Embryonic facial prominence (tissue), 1 donor: ENCODE results near the gene FANCC.
"Not testable (repeated sequence)": the region's sequence is repeated elsewhere in the genome, so short reads cannot be mapped to it uniquely, and the experiment has no call there.

Experiments
- DNase-seq: peaks from one replicate; pipeline ENCODE4 v3.0.0-alpha.2; 2016; ENCODE audit errors: extremely low spot score

Gene FANCC

DNA sequence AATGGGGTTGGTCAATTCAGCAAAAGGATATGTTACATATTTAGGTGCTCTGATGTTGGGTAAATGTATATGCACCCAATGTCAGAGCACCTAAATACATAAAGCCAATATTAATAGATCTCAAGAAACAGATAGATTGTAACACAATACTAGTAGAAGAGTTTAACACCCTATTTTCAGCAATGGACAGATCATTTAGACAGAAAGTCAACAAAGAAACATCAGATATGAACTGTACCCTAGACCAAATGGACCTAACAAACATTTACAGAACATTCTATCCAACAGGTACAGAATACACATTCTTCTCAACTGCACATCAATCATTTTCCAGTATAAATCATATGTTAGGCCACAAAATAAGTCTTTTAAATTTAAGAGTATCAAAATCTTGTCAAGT is 35.2 kb downstream of the FANCC start:
- DNase-seq = no peak

- no peak for DNase-seq
Observed at GRCh38 chr9:95280745-95281144, 36.8 kb downstream of the FANCC start.

GRCh38 chr9:95277509-95277908 is 40.0 kb downstream of the FANCC start:
- DNase-seq = no peak

- no peak for DNase-seq
Observed at GRCh38 chr9:95276395-95276954, 41.0 kb downstream of the FANCC start.

DNA sequence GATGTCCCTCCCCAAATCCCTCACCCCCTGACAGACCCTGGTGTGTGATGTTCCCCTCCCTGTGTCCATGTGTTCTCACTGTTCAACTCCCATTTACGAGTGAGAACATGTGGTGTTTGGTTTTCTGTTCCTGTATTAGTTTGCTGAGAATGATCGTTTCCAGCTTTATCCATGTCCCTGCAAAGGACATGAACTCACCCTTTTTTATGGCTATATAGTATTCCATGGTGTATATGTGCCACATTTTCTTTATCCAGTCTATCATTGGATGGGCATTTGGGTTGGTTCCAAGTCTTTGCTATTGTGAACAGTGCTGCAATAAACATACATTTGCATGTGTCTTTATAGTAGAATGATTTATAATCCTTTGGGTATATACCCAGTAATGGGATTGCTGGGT is 43.3 kb downstream of the FANCC start:
- DNase-seq = not testable (repeated sequence)

DNA sequence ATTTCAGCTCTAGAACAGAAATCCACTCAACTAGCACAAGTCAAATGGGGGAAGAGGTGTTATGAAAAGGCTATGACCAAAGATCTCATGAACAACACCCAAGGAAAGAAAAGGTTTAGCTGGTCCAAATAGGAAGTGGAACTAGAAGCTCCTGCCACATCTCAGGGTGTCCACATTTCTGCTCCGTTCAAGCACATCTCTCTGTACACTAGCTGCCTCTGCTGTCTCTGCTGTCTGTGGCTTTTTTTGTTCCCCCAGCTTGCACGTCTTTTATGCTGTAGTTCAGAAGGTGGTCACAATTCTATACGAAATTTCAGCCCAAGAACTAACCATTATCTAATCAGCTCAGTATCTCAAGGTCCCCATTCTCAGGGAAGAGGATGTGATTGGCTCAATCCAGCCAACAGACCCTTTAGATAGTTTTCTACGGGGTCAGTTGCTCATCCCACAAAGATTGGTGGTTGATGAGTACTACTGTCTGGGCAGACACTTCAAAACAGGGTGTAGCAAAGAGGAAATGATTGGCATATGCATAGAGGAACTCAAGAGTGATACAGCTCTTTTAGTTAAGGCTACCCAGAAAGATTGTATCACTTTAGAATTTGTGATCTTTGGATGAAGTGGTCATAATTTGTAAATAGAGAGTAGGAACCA is 44.0 kb downstream of the FANCC start:
- DNase-seq = no peak

DNA sequence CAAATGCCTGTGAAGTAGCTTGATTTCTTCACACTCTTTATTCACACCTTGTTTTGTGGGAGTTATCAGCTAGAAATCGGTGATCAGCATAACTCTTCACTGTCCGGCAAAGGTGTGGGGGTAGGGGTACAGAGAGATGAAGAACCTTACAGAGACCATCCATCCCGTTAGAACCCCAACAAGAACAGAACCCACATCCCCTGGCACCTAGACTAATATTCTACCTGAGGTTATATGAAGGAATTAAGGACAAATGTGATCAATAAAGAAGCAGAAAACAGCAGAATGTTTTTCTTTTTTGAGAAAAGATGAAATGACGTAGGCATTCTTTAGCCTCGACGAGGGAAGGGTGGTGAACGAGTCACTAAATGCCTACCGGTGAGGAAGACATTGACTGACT is 44.7 kb downstream of the FANCC start:
- DNase-seq = no peak

DNA sequence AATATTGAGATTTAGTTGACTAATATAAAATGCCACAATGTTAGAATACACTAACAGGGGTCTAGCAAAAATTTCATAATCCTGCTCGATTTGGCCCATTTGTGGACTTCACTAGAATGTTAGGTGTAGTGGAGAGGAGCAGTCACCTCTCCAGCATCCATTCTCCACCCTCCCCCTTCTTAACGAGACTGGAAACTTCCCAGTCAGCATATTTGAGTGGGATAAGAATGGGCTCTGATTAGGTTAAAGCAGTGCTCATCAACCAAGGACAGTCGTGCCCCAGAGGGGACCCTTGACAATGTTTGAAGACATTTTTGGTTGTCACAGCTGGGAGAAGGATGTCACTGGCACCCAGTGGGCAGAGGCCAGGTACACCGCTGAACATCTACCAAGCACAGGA is 46.7 kb downstream of the FANCC start:
- no peak for DNase-seq

DNA sequence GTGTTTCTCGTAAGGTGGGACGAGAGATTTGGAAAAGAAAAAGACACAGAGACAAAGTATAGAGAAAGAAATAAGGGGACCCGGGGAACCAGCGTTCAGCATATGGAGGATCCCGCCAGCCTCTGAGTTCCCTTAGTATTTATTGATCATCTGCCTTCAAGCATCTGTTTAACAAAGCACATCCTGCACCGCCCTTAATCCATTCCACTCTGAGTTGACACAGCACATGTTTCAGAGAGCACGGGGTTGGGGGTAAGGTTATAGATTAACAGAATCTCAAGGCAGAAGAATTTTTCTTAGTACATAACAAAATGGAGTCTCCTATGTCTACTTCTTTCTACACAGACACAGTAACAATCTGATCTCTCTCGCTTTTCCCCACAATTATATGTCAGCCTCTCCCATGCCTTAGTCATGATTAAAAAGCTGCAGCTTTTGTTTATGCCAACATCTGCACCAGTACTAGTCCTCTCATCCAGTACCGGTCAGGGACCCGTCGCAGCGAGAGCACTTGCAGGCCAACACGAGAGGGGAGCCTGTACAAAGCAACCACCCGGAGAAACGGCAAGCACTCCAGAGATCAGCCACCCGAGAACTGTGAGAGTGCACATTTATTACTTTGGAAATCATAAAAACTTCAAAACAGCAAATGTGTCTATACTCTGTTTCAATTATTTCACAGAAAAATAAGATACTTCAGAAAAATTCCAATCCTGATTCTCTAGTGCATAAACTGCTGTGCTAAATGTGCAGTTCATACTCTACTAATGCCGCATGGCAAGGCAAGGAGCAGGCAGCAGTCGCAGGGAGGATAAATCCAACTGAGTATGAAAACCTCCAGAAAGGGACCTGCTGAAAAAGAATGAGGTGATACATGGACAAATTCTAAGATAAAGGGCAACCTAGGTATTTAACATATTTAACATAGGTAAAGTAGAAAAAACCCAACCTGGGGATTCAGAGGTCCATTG is 47.4 kb downstream of the FANCC start:
- DNase-seq = not testable (repeated sequence)

DNA sequence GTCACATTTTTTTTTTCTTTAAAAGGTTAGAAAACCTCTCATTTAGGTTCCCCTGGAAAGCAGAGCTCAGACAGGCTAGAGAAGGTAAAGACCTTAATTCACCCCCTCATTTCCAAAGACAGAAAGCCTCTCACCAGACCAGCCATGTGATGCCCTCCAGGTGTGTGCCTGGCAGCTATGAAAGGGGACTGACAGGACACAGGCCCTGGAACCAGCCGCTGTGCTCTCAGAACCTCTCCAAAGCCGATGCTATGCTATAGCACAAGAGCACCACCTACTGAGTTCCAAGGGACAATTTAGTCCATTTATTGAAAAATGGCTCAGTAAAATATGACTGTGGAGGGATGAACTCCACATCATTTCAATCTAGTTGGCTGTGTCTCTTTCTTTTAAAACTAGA is 48.8 kb downstream of the FANCC start:
- no peak for DNase-seq

DNA sequence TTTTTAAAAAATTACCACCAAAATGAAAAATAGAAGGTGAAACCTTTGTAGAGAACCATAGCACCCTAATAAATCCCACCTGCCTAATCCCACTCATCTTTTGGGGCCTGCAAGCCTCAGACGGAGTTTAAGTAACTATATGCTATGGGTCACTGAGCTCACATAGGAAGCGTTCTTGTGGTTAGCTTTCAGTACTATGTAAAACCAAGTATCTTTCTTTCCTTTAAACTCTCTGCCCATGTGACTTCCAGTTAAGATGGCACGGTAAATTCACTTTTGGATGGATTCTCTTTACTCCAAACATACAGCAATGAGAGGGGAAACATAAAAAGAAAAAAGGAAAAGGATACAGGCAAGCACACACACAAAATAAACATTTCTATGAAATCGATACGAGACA is 50.9 kb downstream of the FANCC start:
- DNase-seq = no peak

DNA sequence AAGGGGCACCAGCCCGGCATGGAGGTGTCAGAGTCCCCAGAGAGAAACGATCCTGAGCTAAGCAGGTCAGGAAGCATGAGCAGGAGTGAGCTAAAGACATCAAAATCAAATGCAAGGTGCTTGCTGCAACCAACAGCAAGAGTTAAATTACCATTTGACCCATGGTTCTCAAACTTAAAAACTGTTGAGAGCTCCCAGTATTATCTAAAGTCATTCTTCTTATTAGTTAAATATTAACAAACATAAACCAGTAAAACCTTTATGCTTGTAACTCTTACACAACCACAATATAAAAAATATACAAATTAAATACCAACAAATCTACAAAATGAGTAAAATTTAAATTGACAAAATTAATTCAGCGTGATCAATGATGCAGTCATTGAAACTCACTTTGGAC is 51.5 kb downstream of the FANCC start:
- DNase-seq = no peak

DNA sequence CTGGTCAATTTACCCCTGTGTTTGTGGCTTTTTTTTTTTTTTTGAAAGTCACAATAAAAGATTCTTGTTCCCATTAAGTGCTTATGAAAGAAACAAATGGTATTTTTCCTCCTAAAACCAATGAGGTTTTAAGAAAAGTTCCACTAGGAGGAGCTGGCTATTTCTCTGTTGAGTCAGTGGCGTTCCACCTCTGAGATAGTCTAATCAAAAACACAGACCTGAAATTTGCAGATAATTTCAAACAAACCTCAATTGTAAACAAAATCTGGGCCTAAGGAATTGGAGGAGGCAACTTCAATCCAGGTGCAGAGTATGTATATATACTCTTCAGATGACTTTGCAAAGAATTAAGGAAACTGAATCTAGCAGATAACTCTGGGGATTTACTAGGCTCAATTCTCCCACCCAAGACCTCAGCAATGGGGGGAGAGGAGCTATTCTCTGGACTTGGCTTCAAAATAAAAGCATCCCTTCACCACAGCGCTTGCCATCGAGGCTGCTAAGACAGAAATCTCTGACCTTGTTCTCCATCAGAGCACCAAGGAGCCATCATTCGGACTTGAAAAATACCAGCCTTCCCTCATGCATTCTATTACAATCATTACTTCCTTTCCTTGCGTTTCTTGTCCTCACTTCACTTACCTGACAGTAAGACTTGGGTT is 52.4 kb downstream of the FANCC start:
- DNase-seq = no peak

GRCh38 chr9:95261890-95262289 is 55.6 kb downstream of the FANCC start:
- no peak for DNase-seq

DNA sequence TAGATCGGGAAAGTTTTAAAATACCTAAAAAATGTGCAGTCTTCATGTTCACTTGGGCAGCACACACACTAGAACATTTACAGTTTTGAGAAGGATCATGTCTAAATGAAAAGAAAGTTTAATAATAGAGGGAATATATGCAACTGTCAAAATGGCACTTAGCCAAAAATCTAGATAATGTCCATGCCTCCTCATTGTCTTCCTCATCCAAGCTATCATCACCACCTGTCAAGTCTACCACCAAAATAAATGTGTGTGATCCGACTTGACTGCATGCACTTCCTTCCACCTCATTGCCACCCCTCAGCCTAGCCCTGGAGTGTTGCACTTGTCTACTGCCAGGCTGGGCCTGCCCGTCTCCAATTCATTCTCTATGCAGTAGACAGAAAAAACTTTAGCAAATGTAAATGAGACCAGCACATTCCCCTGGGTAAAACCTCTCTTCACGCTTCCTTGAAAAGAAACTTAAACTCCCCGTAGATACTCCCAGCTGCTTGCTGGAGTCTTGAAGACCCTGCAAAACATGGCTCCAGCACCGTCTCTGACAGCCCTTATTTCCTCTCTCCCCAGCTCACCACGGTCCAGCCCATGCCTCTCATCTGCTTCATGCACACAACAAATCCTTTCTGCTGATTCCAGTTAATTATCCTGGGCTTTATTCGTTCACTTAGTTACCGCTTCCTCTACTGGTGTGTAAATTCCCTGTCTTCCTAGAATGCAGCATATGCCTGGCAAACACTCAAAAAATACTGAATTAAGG is 66.9 kb downstream of the FANCC start:
- DNase-seq = no peak

DNA sequence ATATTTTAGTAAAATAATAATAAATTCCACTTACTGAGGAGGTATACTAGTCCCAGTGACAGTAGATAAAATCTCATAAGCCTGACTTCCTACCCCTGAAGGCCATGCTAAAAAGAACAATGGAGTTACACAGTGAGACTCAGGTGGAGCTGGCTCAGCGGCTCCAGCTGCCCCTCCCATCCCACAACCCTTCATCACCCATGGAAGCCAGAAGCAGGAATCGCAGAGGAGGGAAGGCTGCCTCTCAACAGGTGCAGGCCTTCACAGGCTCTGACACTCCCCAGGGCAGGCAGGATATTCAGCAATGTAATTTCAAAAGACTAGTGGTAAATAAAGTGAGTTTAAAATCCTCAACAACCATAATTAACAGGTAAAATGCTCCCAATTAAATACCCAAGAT is 67.5 kb downstream of the FANCC start:
- DNase-seq = no peak

DNA sequence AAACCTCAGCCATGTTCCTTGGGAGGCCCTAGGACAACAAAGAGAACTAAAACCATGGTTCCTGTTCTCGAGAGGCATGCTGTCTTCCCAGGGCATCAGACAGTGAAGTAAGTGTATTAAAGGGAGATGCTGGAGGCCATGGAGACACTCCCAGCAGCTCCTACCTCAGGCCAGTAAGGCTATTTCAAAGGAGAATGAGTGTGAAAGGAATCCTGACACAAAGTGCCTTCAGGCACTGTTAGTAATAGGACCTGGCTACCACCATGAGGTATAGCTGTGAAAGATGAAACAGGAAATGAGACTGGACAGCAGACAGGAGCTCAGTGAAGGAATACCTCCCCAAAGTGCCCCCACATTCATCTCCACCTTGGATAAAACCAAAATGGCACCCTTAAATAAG is 71.0 kb downstream of the FANCC start:
- no peak for DNase-seq

DNA sequence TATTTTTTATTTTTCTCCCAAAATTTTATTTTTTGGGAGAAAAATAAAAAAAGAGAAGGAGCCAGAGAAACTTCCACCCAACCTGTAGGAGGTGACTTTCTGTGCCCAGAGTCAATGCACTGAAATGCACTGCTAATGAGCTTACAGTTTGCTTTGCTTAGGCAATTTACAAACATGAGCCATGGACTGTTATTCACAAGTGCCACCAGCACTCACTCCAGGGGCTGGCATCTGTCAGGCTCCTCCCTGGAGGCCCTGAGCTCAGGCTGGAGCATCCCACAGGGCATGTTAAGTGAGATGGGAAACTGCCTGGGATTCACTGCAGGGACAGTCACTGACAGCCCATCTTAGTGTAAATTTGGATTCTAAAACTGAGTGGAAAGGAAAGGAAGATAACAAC is 74.9 kb downstream of the FANCC start:
- DNase-seq = no peak

DNA sequence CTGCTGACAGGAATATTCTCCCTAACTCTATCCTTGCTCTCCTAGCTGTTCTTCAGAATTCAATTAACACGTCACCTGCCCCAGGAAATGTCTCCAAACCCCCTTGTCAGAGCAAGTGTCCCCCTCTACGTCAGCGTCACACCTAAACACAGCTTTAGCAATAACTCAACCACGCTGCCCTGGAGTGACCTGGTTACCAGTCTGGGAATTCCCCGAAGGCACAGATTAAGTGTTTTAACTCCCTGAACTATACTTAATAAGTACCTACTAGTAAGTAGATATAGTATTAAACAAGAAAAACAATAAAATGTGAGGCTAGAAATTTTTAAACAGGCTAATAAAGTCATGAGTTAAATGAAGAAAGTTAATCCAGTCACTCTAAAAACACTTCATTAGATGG is 78.4 kb downstream of the FANCC start:
- DNase-seq = no peak

DNA sequence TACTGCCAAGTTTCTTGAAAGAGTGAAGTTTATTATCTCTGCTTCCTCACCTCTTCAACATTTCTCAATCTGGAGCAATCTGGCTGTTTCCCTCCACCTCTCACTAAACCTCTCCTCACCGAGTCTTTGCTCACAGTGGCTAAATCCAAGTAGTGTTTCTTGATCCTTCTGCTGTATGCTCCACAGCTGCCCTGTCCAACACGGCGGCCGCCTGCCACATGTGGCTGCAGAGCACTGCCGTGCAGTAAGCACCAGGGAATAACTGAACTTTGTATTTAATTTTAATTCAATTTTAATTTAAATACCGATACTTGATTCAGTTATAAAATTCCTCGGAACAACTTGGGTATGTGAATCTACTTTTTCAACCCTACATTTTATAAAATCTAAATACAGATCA is 80.2 kb downstream of the FANCC start:
- no peak for DNase-seq

GRCh38 chr9:95230046-95230445 is 87.5 kb downstream of the FANCC start:
- no peak for DNase-seq
